C4-2B (cell line): ENCODE results near the gene NR5A2.

Experiments used
- H3K27ac ChIP-seq: fragments of 450-650 bp; 2 replicates; pipeline ENCODE4 v1.5.1; 2017
- CTCF ChIP-seq: fragments of 450-650 bp; conservative IDR thresholded peaks from 2 replicates; pipeline ENCODE4 v1.5.1; 2017; ENCODE audit warnings: mild to moderate bottlenecking
- ZFX ChIP-seq: fragments of 450-650 bp; IDR thresholded peaks from 2 replicates; pipeline ENCODE4 v1.6.1; 2017

Gene NR5A2

GRCh38 chr1:200040481-200041138 is 13.1 kb downstream of the NR5A2 start:
- TF ChIP-seq CTCF (no peak), ZFX (no peak)

GRCh38 chr1:200041337-200042118 is 14.0 kb downstream of the NR5A2 start:
- H3K27ac ChIP-seq = no peak overlapping the region
- TF ChIP-seq ZFX (no peak), CTCF (no peak)

More at GRCh38 chr1:200040481-200041138, 13.1 kb downstream of the NR5A2 start:
- no peak overlapping the region for H3K27ac ChIP-seq

- TF ChIP-seq ZFX = no peak
- no peak for TF ChIP-seq CTCF
These were observed 14.6 kb downstream of the NR5A2 start for GRCh38 chr1:200042119-200042551.

GRCh38 chr1:200042552-200043335 is 15.2 kb downstream of the NR5A2 start:
- H3K27ac ChIP-seq = no peak overlapping the region
- TF ChIP-seq ZFX = no peak
- no peak for TF ChIP-seq CTCF

More at GRCh38 chr1:200042119-200042551, 14.6 kb downstream of the NR5A2 start:
- no peak overlapping the region for H3K27ac ChIP-seq

- H3K27ac ChIP-seq = no peak overlapping the region
- TF ChIP-seq ZFX = no peak
- TF ChIP-seq CTCF = no peak
These were observed 15.8 kb downstream of the NR5A2 start for GRCh38 chr1:200043336-200043668.

- H3K27ac ChIP-seq = no peak overlapping the region
- TF ChIP-seq CTCF = no peak
These were observed 18.6 kb downstream of the NR5A2 start for GRCh38 chr1:200046115-200046514.

GRCh38 chr1:200048244-200048643 is 20.7 kb downstream of the NR5A2 start:
- H3K27ac ChIP-seq = no peak overlapping the region
- TF ChIP-seq CTCF (no peak), ZFX (no peak)
